Progenitor cell of endocrine pancreas (in vitro differentiated cells): ENCODE results near the gene PIBF1. TPM values are rescaled to one million over a fixed set of nuclear protein-coding genes. Genes with fewer than 3 reads are reported as not detected.

Source experiments
- DNase-seq: peaks from one replicate; pipeline ENCODE4 v3.0.0; 2021; ENCODE audit warnings: low spot score; ENCODE audit not compliant: unreplicated experiment
- H3K27ac Mint-ChIP-seq: 2 replicates; pipeline ENCODE4 v1.8.0; 2021; ENCODE audit warnings: mild to moderate bottlenecking, moderate library complexity, mixed read lengths
- H3K27me3 Mint-ChIP-seq: 2 replicates; pipeline ENCODE4 v1.8.0; 2021; ENCODE audit warnings: mixed read lengths
- H3K36me3 Mint-ChIP-seq: 2 replicates; pipeline ENCODE4 v1.8.0; 2022; ENCODE audit warnings: mixed read lengths; ENCODE audit not compliant: insufficient read depth
- H3K4me1 Mint-ChIP-seq: 2 replicates; pipeline ENCODE4 v1.8.0; 2021; ENCODE audit warnings: low read depth, mixed read lengths
- H3K4me3 Mint-ChIP-seq: 2 replicates; pipeline ENCODE4 v1.8.0; 2021; ENCODE audit warnings: low read depth, mild to moderate bottlenecking, moderate library complexity, mixed read lengths
- H3K9me3 Mint-ChIP-seq: 2 replicates; pipeline ENCODE4 v1.8.0; 2021; ENCODE audit warnings: low read depth, mixed read lengths
- total RNA-seq: library from RNA; stranded (reverse); gene quantifications from 2 replicates; pipeline ENCODE4 v1.2.1, GENCODE V29; 2021
- TF ChIP-seq, protein P1 (sequence below): fragments of 200-600 bp; sonication (generic); IDR thresholded peaks from one replicate; pipeline ENCODE4 v1.5.0; 2021; ENCODE audit warnings: antibody characterized with exemption, mild to moderate bottlenecking; ENCODE audit not compliant: unreplicated experiment

PIBF1 gene
- total RNA-seq, 1 donor from 2014 or later = 28.7 TPM

DNA sequence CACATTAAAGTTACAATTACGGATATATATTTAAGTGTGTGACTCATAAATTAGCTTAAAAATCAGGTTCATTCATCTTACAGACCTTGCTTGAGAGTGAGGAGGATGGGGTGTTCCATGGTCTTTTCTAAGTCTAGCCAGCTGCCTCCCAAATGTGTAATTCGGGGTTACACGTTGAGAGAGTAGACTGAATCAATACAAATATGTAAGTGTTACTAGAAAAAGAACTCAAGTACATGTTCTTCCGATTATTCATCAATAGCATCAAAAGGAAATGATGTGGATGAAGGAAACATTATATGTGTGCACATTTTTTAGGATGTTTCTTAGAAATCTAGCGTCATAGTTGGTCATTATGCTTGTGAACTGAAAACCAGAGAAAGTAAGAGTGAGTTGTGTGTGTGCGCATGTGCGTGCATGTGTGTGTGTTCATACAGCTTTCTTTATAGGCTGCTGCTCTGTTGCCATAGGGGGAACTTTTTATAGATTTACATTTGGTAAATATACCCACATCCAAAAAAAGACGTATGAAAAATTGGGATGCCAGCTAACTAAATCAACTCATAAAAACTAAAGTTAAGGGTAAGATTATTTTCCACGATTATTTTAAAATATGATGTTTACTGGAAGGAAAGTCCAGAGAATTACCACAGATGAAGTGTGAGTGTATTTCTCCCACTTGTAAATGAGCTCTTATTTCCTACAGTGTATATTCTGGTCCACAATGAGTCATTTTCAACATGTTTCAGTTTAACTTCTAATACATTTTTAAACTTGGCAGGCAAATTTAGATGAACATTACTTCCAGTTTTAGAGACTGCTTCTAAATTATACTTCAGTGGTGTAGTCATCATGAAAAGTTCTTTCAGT lies 82.4 kb downstream of the PIBF1 start:
- no peaks in the 10 kb centered on the region for H3K4me1 Mint-ChIP-seq
- TF ChIP-seq, protein P1, sequence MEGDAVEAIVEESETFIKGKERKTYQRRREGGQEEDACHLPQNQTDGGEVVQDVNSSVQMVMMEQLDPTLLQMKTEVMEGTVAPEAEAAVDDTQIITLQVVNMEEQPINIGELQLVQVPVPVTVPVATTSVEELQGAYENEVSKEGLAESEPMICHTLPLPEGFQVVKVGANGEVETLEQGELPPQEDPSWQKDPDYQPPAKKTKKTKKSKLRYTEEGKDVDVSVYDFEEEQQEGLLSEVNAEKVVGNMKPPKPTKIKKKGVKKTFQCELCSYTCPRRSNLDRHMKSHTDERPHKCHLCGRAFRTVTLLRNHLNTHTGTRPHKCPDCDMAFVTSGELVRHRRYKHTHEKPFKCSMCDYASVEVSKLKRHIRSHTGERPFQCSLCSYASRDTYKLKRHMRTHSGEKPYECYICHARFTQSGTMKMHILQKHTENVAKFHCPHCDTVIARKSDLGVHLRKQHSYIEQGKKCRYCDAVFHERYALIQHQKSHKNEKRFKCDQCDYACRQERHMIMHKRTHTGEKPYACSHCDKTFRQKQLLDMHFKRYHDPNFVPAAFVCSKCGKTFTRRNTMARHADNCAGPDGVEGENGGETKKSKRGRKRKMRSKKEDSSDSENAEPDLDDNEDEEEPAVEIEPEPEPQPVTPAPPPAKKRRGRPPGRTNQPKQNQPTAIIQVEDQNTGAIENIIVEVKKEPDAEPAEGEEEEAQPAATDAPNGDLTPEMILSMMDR = no peak

DNA sequence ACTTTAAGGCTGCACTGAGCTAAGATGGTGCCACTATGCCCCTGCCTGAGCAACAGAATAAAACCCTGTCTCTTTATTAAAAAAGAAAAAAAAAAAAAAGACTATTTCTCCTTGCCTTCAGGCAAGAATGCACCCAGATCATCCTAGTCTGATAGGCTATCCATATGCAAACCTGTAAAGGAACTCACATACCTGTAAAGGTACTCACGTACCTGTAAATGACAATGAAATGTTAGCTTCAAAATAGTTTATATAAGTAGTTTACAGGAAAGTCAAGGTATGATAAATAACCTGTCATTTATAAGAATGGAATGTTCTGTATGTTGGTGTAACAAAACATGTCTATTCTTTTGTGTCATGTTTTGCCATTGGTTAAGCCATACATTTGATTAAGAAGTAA lies 86.3 kb downstream of the PIBF1 start:
- TF ChIP-seq, protein P1 = no peak
- H3K9me3 Mint-ChIP-seq = no peaks in the 10 kb centered on the region
- H3K36me3 Mint-ChIP-seq = peaks cover 20% of the 10 kb centered on the region
- DNase-seq = no peak
- H3K27ac Mint-ChIP-seq = no peak overlapping the region
- H3K4me1 Mint-ChIP-seq = no peaks in the 10 kb centered on the region
- H3K4me3 Mint-ChIP-seq = no peak overlapping the region
- H3K27me3 Mint-ChIP-seq = no peaks in the 10 kb centered on the region

More for the DNA sequence above, 82.4 kb downstream of the PIBF1 start:
- Mint-ChIP-seq H3K27me3 (no peaks in the 10 kb centered on the region), H3K36me3 (peaks cover 17% of the 10 kb centered on the region), H3K9me3 (no peaks in the 10 kb centered on the region), H3K4me3 (no peak overlapping the region), H3K27ac (no peak overlapping the region)
- no peak for DNase-seq

DNA sequence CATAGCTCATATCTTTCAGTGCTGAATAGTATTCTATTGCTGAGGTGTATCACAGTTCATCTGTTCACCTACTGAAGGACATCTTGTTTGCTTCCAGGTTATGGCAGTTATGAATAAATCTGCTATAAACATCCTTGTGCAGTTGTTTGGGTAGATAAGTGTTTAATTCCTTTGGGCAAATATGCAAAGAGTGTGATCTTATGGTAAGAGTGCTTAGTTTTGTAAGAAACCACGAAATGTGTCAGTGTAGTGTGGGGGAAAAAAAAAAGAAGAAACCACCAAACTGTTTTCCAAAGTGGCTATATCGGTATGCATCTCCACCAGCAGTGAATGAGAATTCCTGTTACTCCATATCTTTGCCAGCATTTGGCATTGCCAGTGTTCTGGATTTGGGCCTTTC lies 93.3 kb downstream of the PIBF1 start:
- H3K4me1 Mint-ChIP-seq = peaks cover 2% of the 10 kb centered on the region
- no peak overlapping the region for H3K27ac Mint-ChIP-seq
- TF ChIP-seq, protein P1 = no peak
- H3K9me3 Mint-ChIP-seq = peaks cover 22% of the 10 kb centered on the region
- H3K4me3 Mint-ChIP-seq = no peak overlapping the region
- no peaks in the 10 kb centered on the region for H3K27me3 Mint-ChIP-seq
- DNase-seq = no peak
- H3K36me3 Mint-ChIP-seq = peaks cover 39% of the 10 kb centered on the region

DNA sequence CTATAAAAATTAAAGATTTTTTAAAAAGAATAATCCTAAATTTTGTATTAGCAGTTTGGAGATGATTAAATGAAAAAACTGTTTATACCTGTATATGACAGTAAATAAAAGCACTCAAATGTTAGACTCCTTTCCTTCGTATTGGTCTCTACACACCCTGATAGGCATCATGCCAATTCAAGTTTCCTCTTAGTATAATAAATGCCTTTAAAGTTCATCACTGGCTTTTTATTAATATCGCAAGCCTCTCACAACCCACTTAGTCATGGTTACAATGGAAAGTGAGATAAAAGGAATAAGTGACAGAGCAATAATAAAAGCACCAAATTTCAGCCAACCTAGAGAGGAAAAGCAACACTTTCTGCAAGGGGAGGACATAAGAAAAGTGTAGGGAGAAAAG lies 102.2 kb downstream of the PIBF1 start:
- DNase-seq = no peak
- Mint-ChIP-seq H3K36me3 (peaks cover 29% of the 10 kb centered on the region), H3K9me3 (peaks cover 10% of the 10 kb centered on the region), H3K27ac (no peak overlapping the region), H3K27me3 (no peaks in the 10 kb centered on the region), H3K4me1 (no peaks in the 10 kb centered on the region), H3K4me3 (no peak overlapping the region)
- TF ChIP-seq, protein P1 = no peak

DNA sequence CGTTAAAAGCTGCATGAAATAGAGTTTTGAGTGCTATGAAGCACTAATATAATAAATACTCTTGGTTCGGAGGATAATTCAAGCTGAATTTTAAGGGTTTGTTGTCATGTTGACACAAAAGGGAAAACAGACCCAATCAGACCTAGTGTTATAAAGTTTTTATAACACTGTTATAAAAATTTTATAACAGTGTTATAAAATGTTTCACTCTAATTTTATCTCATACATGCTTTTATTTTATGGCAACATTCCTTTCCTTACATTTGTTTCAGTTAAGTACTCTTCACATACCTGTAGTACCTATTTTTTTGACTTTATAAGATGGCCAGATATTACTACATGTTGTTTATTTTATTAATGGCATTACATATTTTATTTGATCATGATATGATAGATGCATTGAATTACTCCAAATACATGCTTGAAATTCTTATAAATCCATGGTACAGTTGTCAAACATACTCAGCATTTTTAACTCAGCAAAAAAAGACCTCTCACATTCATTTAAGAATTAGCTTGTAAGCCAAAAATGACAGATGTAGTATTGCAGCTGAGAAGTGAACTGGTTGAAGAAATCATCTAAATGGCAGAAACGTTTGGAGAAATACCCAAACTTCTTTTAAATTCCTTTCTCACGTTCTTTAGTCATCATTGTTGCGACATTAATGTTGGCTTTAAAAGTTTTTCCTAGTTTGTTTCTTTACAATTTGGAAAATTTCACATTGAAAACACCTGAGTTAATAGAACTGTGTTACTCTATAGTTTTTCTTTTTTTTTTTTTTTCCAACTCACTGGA lies 104.5 kb downstream of the PIBF1 start:
- H3K36me3 Mint-ChIP-seq = peaks cover 19% of the 10 kb centered on the region
- TF ChIP-seq, protein P1 = no peak
- DNase-seq = no peak
- H3K27ac Mint-ChIP-seq = no peak overlapping the region
- H3K9me3 Mint-ChIP-seq = peaks cover 10% of the 10 kb centered on the region
- no peak overlapping the region for H3K4me3 Mint-ChIP-seq
- no peaks in the 10 kb centered on the region for H3K27me3 Mint-ChIP-seq
- H3K4me1 Mint-ChIP-seq = no peaks in the 10 kb centered on the region
